ENCODE measurements around the gene HOXC9.

HOXC9 gene

DNA sequence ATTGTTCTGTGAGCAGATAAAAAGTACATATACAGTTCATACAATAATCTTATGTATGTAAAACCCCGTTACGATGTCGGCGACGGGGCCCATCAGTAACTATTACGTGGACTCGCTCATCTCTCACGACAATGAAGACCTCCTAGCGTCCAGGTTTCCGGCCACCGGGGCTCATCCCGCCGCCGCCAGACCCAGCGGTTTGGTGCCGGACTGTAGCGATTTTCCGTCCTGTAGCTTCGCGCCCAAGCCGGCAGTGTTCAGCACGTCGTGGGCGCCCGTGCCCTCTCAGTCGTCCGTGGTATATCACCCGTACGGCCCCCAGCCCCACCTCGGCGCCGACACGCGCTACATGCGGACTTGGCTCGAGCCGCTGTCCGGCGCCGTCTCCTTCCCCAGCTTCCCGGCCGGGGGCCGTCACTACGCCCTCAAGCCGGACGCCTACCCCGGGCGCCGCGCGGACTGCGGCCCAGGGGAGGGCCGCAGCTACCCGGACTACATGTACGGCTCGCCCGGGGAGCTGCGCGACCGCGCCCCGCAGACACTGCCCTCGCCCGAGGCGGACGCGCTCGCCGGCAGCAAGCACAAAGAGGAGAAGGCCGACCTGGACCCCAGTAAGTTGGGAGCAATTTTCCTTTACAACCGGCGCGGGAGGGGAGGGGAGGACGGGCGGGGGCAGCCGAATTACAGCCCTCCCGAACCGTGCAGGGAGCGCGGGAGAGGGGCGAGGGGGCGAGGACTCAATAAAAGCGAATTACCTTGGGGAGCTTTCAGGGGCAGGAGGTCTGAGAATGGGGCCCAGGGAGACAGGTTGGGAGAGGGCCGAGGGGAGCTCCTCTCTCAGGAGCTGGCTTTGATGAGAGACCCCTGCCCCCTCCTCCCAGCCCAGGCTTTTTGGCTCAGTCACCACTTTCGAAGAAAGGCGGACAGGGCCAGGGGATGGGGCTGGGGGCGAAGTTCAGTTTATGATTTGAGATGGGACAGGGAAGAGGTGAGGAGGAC lies at the start of gene HOXC9:
HOXC9 (plus strand) TSS at position 46 of the 999 bp plus-strand sequence; CDS start at position 74, 28 bp downstream.
- DNase-seq = no peak

DNA sequence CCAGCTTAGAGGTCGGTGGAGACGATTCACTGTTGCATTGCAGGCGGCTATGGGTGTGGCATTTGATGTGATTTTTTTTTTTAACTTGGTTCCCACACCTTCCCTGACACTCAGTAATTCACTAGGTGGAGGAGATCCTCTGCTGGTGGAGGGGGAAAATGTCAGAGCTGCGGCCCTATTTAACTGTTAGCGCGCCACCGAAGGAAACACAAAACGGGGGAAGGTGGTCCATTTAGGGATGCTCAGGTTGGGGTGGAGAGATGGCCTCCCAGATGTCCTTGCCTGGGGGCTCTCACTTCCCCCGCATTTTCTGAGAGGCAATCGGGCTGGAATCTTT lies 49.6 kb upstream of the HOXC9 start:
- no peak for DNase-seq

DNA sequence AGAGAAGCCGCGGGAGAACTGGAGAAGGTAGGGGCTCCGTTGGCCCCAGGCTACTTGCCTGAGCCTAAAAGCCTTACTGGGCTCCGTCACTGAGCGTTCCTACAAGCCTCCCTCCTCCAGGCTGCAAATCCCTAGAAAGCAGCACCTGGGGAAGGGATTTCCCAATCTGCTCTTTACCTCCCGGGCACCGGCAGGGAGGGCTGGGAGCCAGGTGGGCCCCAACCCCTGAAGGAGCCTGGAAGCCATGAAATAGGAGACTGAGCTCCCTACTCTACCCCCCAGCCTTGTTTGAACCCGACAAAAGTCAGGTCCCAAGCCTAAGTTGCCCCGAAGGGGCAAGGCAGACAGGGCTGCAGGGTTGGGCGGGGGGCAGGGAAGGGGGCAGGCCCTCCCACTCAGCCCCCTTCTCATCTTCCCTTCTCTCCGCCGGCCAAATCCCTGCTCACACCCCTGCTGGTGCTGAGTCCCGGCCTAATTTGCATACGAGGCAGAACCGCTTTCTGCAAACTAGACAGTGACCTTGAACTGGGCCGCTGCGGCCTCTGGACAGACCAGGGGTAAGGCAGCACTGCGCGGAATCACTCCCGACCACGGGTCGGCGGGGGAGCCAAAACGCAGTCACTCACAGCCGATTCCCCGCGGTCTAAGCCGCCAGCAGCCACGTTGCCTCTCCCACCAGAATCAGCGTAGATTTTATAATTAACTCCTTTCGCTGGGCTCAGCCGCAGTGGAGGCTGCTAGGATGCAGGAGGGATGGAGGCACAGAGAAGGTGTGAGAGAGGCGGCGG lies 49.0 kb upstream of the HOXC9 start:
- no peak for DNase-seq

DNA sequence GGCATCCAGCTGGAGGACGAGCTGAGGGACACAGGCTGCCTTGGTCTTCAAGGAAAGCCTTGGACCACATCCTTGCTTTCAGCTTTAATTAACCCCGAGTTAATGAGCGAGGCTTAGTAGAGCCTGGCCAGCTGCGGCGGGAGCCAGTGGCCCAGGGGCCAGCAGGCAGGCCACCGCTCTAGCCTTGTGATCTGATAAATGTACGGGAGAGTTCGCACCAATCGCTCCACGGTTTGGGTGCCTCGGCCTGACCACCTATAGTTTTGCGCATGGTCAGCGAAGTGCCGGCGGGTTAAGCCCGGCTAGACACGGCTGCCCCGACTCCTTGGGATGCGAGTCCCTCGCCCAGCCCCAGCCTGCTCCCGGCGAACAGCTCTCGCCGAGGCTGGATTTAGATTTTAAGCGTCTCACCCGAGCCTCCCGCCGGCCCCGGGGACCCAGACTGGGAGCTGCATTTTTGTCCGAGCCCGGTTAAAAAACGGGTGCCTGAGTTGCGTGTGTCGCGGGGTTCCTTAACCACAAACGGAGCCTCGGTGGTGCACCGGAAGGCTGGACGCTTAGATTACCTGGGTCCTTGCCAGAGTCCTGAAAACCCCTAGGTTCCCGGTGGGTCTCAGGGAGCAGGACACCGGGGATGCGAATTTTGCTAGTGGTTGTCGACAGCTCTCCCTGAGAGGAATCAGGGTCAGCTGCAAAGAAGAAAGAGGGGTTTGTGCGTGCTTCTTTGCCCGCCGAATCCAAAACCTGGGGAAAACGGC lies 48.2 kb upstream of the HOXC9 start:
- no peak for DNase-seq

DNA sequence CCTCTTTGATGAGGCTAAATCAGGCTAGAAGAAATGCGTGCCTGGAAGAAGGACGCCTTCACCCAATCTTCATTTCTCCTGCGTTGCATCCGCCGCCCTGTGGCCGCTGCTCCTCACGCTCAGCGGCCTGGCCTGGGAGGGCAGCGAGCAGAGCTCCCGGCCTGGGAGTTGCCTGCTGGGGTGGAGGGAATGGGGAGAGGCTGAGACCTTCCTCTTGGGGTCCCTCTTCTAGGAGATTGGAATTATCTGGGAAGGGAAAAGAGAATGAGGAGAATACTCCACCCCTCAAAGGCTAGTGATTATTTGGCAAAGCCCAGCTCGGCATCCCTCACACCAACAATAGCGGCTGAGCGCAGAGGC lies 47.6 kb upstream of the HOXC9 start:
- DNase-seq = no peak

DNA sequence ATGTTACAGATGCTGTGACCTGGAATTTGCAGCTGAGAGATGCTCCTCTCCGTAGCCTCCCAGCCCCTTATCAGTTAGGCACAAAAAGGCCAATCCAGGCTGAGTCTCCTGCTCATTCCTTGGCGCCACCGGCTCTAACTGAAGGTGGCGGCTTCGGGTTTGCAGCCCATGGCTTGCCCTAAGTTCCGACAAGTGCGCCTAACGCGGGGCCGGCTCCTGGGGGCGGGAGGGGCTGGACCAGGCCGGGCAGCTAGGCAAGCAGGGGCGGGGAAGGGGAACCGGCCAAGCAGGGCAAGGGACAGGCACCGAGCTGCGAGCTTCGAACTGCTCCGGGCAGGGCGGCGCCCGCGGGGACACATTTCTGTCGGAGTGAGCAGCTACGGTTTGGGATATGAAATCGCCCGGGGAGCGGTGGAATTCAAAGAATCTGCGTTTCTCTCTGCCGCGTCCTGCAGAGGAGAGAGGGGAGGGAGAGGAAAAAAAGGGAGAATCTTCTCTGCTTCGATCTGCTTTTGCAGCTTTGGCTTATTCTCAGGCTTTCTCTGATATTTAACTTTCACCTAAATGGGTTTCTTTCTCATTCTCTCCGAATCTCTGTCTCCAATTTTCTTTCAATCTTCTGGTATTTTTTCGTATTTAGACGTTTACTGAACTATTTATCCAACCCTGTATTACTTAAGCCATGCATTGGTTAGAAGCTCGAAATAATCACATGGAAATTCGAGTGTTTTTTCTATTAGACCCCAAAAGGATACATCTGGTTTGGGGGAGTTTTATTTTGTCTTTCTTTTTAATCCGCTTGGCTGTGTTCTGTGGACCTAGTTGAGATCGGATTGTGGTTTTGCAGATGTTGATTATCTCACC lies 46.9 kb upstream of the HOXC9 start:
- no peak for DNase-seq

DNA sequence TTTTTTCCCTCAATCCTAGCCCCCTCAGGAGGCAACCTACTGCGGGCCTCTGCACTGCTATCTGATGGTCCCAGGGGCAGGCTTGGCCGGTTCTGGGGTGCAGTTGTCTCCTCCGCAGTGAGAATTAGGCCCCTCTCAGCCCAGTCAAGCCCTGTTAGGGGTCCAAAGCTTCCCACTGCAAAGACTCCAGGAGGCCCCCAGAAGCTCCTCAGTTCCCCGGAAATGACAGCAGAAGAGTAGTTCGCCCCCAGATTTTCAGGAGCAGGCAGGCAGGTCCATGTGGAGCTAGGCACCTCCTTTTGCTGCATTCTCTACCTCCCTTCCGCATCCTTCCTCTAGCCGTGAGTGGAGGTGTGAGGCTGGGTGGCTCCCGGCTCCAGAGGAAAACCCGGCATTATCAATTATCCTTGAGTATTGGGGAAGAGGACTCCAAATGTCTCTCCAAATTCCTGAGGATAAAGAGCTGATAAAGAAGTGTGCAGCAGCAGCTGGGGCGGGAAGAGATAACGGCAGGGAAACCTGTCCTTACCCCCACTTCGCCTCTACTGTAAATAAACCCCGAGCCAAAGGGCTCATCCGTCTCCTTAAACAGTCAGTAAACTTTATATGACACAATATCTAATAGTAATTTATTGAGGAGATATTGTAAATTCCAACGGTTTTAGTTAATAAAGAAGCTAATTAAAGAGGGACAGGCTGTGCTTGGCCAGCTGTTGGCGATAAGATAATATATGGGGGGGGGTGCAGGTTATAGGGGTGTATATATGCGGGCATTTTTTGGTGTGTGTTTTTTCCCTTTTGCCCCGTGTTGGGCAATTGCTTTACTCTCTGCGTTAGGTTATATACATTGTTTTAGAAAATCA lies 45.9 kb upstream of the HOXC9 start:
- DNase-seq = no peak

DNA sequence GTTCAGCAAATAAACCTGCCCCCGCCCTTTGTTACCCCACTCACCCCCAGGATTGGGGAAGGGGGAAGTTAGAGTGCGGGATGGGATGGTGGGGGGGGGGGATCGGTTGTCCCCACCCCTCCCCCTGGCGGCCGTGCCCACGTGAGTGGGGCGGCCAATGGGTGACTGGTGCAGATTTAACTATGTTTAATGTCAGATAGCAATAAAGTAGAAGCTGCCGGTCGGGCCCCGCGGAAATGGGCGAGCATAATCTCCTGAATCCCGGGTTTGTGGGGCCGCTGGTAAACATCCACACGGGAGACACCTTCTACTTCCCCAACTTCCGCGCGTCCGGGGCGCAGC lies 45.3 kb upstream of the HOXC9 start, which contains the start of gene HOXC12:
HOXC12 (plus strand) TSS at position 210 of the 342 bp plus-strand sequence; CDS start at position 237, 27 bp downstream.
- DNase-seq = no peak

DNA sequence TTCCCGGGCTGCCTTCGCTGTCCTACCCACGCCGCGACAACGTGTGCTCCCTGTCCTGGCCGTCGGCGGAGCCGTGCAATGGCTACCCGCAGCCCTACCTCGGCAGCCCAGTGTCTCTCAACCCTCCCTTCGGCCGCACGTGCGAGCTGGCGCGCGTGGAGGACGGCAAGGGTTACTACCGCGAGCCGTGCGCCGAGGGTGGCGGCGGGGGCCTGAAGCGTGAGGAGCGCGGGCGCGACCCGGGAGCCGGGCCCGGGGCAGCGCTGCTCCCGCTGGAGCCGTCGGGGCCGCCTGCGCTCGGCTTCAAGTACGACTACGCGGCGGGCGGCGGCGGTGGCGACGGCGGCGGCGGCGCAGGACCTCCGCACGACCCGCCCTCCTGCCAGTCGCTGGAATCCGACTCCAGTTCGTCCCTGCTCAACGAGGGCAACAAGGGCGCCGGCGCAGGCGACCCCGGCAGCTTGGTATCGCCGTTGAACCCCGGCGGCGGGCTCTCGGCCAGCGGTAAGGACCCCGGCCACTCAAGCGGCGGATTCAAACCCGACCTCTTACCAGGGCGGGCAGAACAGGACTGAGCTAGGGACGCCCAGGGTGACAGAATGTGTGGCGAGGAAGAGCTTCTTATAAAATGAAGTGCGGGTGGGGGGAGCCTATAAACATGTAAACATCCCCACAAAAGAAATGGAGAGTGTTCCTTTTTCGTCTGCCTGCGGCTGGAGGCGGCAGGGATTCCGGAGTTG lies 44.8 kb upstream of the HOXC9 start:
- no peak for DNase-seq

DNA sequence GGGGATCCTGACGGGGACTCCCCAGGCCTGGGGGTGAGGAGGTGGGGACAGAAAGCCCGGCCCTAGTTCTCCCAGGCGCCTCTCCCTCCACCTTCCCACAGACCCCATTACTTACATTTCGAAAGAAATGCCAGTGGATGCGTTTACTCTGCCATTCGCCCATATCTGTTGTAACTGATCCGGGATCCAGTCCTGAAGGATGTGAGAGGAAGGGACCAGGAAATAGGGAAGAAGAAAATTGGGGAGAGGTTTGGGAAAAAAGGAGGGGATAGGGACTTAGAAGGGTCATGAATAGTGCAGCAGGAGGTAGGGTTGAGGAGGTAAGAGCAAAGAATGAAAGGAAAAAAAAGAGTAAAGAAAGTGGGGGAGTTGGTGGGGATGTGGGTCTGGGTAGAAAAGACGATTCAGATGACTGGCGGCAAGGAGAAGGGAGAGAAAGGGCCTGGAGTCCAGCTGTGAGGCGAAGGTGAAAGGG lies 44.1 kb upstream of the HOXC9 start:
- no peak for DNase-seq

DNA sequence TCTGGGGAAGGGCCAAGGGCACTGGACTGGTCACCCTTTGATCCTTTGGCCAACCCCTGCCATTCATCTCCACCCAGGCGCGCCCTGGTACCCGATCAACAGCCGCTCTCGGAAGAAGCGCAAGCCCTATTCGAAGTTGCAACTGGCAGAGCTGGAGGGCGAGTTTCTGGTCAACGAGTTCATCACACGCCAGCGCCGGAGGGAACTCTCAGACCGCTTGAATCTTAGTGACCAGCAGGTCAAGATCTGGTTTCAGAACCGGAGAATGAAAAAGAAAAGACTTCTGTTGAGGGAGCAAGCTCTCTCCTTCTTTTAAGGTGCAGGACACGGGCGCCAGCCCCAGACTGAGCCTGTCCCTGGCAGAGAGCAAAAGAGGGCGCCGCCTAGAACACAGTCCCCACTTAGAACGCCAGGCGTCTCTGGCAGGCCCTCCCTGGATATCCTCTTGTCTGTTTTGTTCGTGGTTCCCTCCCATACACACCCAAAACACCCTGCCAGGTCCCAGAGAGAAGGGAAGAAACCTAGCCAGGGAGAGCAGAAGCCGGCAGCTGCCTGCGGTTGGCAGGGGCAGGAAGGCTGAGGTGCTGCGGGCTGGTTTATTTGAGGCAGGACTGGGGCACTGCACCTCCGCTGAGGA lies 43.6 kb upstream of the HOXC9 start:
- no peak for DNase-seq

DNA sequence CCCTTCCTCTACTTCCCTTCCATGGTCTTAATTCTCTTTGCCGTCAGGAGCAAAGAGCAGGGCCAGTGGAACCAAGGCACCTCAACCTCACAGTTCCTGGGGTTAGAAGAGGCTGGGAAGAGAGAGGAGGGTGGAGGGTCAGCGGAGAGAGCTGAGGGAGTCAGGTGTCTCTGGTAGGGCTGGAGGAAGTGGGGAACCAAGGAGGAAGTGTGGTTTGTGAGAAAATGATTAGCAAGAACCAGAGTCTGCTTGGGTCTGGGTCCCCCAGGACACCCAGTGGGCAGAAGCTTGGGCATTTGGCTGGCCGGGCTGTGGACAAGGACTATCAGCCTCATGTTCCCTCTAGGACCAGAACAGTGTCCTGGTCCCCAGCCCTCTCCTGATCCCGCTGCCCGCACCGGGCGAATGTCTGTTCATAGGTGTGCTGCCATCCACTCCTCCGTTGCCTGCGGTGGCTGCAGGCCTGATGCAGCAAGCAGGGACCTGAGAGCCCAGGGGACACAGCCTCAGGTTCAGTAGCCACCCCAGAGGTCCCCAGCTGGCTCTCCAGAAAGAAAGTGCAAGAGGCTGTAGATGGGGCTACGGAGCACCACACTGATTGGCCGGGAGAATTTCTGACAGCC lies 42.9 kb upstream of the HOXC9 start:
- no peak for DNase-seq

DNA sequence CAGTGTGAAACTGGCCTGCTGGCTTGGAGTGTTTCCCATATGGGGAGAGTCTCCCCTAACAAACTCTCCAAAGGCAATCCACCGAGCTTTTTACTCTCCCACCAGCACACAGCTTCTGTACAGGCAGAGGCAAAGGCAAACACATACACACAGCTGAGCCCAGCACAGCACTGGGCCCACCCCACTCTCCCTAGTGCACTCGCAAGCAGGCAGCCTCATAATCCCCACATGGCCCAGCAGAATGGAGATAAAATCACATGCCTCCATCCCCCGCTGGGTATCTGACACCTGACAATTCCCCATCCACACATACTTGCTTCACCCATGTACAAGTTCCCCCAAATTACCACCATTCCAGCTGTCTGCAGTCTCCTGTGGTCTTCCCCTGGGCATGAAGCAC lies 41.8 kb upstream of the HOXC9 start:
- DNase-seq = no peak

DNA sequence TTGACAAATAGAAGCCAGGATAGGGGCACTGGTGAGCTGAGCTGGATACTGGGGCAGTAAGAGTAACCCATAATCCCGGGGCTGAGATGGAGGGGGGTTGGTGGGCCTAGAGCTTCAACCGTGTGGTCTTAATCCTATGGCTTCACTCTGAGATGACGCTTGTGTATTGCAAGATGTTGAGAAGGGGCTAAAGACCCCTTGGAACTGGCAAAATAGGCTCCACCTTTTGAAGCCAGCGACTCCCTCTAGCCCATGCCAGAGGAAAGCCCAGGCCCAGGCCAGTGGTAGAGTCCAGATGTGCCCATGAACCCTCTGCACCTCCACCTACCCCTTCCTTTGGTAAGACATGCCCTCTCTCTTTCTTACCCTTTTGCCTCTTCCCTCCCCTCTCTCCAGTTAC lies 40.6 kb upstream of the HOXC9 start:
- DNase-seq = no peak

DNA sequence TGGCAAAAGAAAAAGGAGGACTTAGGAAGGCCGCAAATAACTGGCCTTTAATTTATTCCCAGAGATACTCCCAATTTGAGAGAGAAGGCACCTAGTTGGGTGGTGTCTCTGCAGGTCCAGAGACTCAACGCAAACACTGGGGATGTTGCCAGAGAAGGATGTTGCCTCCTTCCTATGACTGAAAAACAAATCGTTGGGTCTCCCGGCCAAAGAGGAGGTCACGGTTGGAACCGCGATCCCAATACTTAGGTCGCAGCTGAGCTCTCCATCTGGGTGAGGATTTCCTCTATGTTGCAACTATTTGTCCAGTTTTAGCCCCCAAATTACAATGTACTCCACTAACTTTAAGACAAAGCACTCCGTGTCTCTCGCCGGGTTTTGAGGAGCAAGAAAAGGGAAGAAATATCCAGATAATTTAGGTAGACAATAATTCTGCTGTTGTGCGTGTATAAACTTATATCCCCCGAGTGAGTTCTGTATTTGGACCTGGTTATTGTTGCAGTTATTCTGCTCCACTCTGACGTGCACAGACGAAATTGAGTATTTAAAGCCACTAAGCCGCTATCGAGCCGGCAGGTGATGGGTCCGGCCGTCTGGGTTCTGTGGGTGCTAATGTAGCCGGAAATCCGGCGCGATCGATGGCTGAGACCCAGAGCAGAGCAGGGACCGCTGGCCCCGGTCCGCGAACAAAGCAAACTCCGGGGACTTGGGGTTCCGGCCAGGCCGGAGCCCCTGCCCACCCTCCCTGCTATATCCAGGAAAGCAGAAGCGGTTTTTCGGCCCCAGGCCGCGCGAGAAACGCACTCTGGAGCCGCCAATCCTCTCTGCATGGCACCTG lies 39.6 kb upstream of the HOXC9 start:
- no peak for DNase-seq

DNA sequence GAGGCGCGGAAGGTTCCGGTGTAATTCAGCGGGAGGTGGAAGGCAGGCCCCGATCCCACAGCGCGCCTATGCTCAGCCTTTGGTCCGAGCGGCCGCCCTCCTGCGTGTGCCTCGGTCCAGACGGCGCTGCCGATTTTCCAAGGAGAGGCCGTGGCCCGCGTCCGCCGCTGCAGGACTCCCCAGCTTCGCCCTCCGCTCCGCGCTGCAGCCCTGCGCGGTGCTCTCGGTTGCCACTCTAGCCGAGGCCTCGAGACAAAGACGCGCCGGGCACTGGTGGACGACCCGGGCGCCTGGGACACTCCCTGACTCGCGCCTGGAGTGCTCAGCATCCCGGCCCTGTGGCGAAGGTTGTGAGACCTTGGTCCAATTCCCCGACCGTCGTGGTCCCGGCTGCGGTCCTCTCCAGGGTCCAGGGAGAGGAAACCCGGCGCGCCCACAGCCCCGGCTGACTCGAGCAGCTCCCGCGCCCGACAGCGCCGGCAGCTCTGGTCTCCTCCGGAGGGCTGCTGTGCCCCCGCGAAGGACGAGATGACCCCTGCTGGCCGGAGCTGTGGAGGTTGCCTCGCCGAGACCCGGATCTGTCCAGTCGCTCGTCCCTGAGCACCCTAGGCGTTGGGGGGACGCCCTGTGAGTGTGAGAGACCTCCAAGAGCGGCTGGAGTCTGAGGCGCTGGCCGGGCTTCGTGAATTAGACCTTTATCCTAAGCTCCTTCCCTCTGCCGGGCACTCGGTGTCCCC lies 38.8 kb upstream of the HOXC9 start:
- DNase-seq = no peak

DNA sequence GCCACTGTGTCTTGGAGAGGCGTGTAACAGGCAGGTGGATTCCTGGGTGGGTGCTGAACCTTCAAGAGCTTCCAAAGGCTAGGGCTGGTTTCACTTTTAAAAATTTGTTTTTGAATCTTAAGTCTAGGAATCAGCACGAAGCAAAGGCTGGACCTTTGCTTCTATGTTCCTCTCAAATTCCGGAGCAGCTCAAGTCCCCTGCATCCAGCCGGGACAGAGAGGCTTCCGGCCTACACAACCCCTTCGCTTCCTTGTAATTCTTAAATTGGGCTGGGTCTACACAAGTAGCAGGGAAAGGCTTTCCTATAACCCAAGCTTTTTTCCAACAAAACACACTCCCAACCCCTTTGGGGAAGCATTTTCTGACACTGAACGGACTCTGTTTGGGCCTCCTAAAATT lies 37.0 kb upstream of the HOXC9 start:
- no peak for DNase-seq

All from stimulated activated CD4-positive, alpha-beta T cell treated with anti-CD3 and anti-CD28 coated beads, Interleukin-12 subunit alpha, Interleukin-12 subunit beta, amount 100 ng/mL, for 4 hours (primary cell).